Hindlimb muscle (tissue), 1 donor: ENCODE data around the gene BBOF1. TPM values are rescaled to one million over a fixed set of nuclear protein-coding genes. Genes with fewer than 3 reads are reported as not detected.
A peak's percentile ranks its signal among the peaks of the same experiment; 100 is the strongest.
"Not testable (repeated sequence)": the region's sequence is repeated elsewhere in the genome, so short reads cannot be mapped to it uniquely, and the experiment has no call there.

Experiments used
- DNase-seq: peaks from one replicate; pipeline ENCODE4 v3.0.0-alpha.2; 2013
- polyA plus RNA-seq: library from polyadenylated mRNA; unstranded; fragments of 120-200 nt; gene quantifications from one replicate; pipeline ENCODE4 v1.2.1, GENCODE V29; 2013; ENCODE audit not compliant: insufficient read length

The BBOF1 gene, protein sequence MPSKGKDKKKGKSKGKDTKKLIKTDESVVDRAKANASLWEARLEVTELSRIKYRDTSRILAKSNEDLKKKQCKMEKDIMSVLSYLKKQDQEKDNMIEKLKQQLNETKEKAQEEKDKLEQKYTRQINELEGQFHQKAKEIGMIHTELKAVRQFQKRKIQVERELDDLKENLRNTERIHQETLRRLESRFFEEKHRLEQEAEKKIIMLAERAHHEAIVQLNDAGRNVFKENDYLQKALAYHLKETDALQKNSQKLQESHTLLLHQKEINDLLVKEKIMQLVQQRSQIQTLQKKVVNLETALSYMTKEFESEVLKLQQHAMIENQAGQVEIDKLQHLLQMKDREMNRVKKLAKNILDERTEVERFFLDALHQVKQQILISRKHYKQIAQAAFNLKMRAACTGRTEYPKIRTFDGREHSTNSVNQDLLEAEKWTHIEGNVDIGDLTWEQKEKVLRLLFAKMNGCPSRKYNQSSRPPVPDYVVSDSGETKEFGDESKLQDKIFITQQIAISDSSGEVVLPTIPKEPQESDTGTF
- 6.0 TPM for polyA plus RNA-seq

- DNase-seq: peak; percentile 94
Measured at GRCh38 chr14:74018586-74019407, at the start of gene BBOF1, which contains the start of gene ENTPD5. TSS of gene BBOF1 (plus strand) at chr14:74019349. CDS start at chr14:74019479, 130 bp downstream. TSS of gene ENTPD5 (minus strand) at chr14:74019288. CDS start at chr14:73988102, 31,186 bp downstream.

DNA sequence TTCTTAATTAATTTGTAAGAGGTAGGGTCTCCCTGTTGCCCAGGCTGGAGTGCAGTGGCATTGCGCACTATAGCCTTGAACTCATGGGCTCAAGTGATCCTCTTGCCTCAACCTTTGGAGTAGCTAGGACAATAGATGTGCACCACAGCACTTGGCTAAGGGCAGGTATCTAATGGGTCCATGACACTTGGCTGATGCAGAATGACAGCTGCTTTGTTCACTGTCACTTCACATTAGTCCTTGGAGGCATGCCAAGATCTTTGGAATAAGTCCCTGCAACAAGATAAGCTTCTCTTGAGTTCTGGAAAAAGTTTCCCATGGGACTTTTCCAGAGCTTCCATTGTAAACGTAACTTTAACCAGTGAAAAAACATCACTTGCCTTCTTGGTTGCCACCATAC, 45.7 kb upstream of the BBOF1 start:
- DNase-seq: no peak

GRCh38 chr14:73976125-73976524, 43.0 kb upstream of the BBOF1 start:
- no peak for DNase-seq

DNA sequence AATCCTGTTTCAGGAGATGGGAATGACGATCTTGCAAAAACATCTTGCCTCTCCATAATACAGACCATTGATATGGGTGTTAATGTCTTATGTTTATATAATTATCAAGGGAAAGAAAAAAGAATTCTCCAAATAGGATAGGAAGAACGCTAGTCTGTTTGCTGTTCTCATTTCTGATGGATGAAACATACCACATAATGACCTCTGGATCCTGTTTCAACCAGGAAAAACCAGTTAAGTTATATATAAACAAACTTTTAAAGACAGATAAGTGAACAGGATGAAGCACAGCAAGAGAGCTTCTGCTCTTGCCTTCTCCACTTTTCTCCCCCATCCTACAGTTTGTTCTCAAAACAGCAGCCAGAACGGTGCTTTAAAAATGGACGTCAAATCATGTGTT, 41.3 kb upstream of the BBOF1 start:
- DNase-seq: no peak

- no peak for DNase-seq
Measured at GRCh38 chr14:73988065-73988464, 31.1 kb upstream of the BBOF1 start.

DNA sequence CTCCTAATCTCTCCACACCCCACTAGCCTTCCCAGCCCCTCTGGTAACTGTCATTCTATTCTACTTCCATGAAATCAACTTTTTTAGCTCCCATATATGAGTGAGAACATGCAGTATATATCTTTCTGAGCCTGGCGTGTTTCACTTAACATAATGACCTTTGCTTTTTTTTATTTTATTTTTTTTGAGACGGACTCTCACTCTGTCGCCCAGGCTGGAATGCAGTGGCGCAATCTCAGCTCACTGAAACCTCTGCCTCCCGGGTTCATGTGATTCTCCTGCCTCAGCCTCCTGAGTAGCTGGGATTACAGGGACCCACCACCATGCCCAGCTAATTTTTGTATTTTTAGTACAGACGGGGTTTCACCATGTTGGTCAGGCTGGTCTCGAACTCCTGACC, 30.5 kb upstream of the BBOF1 start:
- DNase-seq: not testable (repeated sequence)

DNA sequence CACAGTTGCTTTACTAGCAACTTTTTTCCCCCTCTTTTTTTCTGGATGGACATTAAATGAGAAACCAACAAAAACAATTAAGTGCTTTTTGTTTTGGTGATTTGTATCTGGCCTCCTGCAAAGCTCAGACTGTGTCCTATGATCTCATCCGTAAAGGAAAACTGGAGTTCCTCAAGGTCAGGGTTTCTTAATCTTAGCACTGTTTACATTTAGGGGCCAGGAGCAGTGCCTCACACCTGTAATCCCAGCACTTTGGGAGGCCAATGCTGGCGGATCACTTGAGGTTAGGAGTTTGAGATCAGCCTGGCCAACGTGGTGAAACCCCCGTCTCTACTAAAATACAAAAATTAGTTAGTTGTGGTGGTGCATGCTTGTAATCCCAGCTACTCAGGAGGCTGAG, 28.1 kb upstream of the BBOF1 start:
- DNase-seq: no peak

DNA sequence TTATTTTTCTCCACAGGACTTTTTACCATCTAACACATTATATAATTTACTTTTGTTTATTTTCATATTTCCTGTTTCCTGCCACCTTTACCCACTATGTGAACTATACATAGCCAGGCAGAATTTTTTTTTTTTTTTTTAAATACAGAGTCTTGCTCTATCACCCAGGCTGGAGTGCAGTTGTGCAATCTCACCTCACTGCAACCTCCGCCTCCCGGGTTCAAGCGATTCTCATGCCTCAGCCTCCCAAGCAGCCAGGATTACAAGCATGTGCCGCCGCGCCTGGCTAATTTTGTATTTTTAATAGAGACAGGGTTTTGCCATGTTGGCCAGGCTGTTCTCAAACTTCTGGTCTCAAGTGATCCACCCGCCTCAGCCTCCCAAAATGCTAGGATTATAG, 24.2 kb upstream of the BBOF1 start:
- DNase-seq: not testable (repeated sequence)

- DNase-seq: no peak
Measured at GRCh38 chr14:73995977-73996378, 23.2 kb upstream of the BBOF1 start.

- no peak for DNase-seq
Measured at GRCh38 chr14:73996731-73997107, 22.4 kb upstream of the BBOF1 start.

DNA sequence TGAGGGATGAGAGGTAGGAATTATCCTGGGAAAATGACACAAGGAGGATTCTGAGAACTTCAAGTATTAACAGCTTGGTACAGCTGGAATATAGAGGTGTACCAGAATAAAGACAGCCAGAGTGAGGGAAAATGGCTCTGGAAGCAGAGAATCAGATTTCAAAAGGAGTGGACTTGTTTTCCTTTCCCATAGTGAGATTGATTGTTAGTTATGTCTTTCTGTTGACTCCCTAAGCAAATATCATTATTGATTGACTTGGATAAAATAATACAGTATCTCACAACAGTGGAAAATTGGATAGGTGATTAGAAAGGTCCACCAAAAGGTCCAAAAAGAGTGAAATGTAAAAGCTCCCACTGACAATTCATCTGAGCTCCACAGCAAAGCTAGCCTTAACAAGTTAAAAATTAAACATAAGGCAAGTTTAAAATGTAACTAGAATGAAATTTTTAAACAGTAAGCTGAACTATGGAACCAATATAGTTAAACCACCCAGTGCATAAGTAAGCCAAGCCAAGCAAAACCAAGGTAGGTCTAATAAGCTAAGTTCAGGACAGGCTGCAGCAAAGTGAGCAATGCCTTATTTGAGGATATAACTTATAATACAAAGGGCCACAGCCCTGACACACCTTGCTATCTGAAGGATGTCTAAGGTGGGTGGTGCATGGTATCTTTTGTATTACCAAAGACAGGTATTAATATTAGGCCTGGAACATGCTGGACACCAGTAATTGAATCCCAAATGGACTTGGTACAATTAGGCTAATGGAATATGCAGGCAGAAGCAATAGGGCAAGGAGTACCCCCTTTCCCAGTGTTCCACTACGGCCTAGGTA, 21.8 kb upstream of the BBOF1 start:
- DNase-seq: no peak

- DNase-seq: no peak
Measured at GRCh38 chr14:73997944-73998447, 21.2 kb upstream of the BBOF1 start.

DNA sequence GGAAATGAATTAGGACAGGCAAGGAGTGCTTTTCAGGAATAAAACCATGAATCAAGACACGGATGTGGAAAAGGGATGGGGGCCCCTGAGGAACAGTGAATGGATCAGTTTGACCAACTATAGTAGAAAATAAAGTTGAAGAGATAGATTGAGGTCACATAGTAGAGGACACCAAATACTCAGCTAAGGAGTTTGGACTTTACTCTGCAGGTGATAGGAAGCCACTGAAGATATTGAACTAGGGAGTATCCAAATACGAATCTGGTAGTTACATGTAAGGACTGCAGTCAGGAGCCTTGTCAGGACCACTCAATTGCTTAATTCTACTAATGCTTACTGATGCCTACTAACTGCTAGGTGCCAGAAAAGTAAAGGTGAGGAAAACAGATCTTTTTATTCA, 20.4 kb upstream of the BBOF1 start:
- DNase-seq: no peak

- DNase-seq: not testable (repeated sequence)
Measured at GRCh38 chr14:74005664-74006063, 13.5 kb upstream of the BBOF1 start.

DNA sequence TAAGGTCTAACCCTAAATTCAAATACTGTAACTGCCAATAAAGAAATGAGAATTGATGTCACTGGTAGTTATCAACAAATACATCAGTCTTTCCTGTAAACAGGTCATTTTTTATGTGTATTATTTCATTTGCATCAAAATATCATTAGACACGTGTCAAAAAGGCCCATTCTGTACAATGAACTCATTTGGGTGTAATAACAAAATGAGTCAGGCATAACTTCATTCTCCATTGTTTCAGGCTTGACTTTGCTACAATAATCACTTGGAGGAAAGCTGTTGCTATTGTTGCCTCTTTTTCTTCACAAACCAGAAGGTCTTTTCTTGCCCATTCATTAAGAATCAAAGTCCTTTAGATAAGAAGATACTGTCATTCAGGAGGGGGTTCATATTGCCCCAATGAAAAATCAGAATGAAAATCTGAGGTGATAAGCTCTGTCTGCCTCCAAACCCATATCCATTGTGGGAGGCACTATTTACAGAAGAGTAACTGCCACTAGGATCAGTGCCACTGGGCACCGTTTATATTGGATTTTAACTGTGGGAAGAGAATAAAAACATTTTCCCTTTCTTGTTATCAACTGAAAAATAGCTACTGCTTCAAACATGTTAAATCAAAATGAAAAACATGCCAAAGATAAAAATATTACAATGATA, 10.2 kb upstream of the BBOF1 start:
- no peak for DNase-seq

- no peak for DNase-seq
Measured at GRCh38 chr14:74014299-74014698, 4.8 kb upstream of the BBOF1 start.

- no peak for DNase-seq
Measured at GRCh38 chr14:74015176-74015575, 4.0 kb upstream of the BBOF1 start.

- no peak for DNase-seq
Measured at GRCh38 chr14:74015963-74016362, 3.2 kb upstream of the BBOF1 start.

GRCh38 chr14:74018174-74018585, 969 bp upstream of the BBOF1 start:
- DNase-seq: no peak

- DNase-seq: peak; percentile 39
Measured at GRCh38 chr14:74019408-74020137, 424 bp downstream of the BBOF1 start.

- no peak for DNase-seq
Measured at GRCh38 chr14:74022346-74022745, 3.2 kb downstream of the BBOF1 start.
